ENCODE measurements around the gene HSPG2. TPM values are rescaled to one million over a fixed set of nuclear protein-coding genes. Genes with fewer than 3 reads are reported as not detected.
"Not testable (repeated sequence)": the region's sequence is repeated elsewhere in the genome, so short reads cannot be mapped to it uniquely, and the experiment has no call there.

Gene HSPG2
- total RNA-seq, 1 experiment from 2014 or later, result 235 TPM

DNA sequence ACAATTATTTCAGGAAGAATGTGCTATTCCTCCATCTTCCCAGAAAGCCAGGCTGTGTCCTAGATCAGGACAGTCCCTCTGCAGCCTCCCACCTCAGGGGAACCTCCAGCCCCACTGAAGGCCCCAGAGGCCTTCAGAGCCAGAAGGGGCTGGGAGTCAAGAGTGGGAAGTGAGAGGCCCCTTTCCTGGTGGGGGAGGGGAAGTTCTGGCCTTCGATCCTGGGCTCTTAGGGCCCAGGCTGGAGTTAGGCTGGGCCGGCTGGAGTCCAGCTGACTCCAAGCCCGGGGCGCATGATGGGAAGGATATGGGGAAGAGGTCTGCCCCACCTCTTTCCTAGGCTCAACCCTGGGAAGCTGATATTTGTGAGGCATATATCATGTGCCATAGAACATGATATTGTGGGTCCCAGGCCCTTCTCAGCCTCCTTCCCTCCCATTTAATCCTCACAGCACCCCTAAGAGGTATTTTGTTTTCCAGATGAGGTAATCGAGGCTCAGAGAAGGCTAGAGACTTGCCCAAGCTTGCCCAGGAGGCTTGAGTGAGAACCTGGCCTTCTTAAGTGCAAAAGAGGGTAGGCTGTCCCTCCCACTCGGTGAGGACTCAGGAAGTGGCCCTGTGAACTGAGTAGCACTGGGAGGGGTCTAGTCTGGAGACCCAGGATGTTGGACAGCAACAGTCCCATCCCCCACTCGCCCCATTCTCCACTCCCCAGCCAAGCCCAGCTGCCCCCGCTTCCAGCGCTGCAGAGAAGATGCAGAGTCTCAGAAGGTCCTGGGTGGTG is 18.6 kb upstream of the HSPG2 start:
- DNase-seq (ENCODE audit: low spot score), result peak; percentile 70

DNA sequence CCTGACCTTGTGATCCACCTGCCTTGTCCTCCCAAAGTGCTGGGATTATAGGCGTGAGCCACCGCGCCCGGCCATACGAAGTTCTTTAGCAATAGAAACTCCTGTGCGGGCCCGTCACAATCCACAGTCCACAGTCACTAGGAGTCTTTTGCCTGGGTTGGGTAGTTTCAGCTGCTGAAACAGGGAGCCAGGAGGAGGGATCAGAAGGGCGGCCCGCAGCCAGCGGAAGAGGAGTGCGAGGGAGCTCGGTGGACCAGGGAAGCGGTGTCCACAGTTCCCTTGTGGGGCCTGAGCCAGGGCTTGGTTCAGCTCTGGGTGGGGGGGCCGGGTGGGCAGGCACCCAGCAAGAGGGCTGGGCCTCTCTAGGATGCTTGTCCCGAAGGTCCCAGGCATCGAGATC is 17.9 kb upstream of the HSPG2 start:
- no peak for DNase-seq (ENCODE audit: low spot score)

DNA sequence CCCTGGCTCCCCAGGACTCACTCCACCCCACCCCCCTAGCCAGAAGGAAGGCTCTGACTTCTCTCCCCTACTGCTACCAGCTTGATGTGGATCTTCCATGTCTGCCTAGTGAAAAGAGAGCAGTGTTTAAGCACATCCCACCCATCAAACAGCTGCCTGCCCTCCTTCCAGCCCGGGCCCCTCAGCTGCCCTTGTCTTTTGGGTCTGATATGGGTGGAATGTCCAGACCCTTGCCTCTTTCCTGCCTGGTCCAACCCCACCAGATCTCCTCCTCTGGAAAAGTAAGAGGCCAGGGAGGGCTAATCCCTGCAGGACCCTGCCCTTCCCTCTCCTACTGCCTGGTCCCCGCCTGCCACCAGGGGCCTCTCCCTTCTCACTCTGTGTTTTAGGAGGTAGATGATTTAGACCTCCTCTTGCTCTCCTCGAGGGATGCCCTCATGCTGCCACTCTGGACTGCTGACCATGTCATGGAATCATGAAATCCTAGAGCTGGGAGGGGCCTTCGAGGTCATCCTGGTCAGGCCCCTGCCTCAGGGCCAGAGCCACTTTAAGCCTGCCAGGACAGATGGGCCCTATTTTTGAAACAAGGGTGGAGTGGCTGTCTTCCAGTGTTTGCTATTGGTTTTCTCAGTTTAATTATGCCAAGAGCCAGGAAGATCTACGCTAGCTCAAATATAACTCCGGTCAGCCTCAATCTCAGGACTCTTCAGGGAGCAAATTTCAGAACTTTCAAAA is 15.8 kb upstream of the HSPG2 start:
- no peak for DNase-seq (ENCODE audit: low spot score)

DNA sequence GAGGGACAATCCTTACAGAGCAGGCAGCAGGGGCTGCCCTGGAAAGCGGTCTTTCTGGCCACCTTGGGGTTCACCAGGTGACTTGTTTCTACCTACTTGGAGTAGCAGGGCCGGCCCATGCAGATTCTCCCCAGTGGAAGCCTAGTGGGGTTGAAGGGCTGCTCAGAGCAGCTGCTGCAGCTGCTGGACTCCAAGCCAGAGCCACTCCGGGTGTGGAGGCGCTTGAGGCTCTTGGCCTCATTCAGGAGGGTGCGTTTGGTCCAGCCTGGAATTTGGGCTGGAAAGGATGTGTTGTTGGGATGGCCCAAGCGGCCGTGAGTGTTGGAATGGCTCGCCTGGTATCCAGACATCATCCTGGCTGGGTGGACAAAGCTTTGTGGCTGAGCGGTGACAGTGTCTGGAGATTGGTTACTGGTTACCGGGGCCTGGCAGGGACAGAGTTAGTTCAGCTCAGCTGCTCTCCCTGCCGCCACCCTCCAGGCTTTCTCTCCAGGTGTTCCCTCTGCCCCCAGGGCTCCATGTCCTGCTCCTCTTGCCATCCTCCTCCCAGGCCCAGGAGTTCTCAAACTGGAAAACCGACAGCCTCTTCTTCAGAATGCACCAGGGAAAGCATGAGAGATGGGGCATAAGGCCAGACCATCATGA is 14.2 kb upstream of the HSPG2 start:
- no peak for DNase-seq (ENCODE audit: low spot score)

DNA sequence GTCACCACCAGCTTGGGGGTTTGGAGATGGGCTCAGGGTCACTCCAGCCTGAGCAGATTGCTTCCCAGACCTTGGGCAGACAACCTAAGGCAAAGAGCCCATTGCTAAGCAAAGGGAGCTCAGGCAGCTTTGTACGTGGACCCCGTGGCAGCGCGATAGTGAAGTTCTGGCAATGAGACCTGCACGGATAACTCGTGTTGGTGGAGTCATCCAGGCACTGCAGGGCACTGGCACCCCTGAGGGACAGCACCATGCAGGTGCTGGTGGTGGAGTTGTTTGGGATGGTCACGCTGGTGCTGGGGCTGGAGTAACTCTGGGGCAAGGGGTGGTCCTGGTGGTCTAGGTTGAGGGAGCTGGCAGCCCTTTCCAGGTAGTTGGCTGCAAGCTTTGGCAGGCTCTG is 13.6 kb upstream of the HSPG2 start:
- DNase-seq (ENCODE audit: low spot score), result no peak

DNA sequence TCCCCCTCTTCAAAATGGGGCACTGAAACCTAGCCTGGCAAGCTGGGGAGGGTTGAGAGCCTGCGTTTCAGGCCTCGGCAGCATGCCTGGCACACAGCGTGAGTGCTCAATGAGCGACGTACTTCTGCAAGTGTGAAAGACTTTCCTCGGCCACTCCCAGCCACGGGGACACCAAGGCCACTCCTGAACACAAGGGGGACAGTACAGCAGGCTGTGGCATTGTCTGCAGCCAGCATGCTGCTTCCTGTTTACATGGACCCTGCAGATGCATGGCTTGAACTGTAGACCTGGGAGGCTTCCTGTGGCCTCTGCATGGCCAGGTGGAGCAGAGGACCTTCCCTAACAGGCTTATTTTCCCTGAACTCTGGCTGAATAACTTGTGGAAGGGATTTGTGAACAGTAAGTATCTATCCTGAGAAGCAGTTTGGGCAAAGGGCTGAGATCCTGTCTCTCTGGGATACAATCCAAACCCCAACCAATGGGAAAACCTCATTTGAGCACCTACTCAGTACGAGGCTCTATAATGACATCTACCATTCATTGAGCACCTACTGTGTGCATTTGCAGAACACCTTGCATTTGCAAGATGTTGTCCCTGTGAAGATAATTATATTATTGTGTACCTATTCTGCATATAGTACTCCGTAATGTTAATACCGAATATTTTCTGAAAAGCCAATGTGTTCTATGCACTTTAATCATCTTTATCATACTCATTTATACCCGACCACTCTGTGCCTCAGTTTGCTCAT is 9.9 kb upstream of the HSPG2 start:
- no peak for DNase-seq (ENCODE audit: low spot score)

DNA sequence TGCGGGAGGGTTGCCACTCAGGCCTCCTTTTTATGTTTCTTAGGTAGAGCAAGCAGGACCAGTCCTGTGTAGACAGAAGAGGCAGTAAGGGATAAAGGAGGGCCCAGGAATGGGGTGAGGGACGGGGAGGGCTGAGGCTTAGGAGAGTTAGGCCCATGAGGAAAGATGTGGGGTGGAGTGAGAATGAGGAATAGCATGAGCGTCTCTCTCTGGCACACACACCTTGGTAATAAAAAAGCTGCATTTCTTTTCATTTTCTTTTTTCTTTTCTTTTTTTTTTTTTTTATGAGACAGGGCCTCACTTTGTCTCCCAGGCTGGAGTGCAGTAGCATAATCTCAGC is 7.6 kb upstream of the HSPG2 start:
- no peak for DNase-seq (ENCODE audit: low spot score)

DNA sequence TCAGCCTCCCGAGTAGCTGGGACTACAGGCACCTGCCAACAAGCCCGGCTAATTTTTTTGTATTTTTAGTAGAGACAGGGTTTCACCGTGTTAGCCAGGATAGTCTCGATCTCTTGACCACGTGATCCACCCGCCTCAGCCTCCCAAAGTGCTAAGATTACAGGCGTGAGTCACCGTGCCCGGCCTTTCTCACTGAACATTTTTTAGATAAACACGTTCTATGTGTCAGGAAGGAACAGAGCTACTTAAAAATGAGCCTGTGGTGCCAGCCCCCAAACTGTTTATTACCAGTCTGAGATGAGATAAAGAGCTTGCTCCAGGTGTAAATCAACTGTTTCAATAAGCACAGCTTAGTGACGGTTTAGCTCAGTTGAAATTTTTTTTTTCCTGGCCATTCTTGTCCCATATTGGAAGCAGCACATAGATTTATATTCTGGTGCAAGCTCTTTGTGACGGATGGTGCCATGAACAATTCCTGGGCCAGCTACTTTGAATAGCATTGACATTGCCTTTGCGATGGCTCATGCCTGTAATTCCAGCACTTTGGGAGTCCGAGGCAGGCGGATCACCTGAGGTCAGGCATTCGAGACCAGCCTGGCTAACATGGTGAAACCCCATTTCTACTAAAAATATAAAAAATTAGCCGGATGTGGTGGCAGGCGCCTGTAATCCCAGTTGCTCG is 6.0 kb upstream of the HSPG2 start:
- DNase-seq (ENCODE audit: low spot score), result not testable (repeated sequence)

DNA sequence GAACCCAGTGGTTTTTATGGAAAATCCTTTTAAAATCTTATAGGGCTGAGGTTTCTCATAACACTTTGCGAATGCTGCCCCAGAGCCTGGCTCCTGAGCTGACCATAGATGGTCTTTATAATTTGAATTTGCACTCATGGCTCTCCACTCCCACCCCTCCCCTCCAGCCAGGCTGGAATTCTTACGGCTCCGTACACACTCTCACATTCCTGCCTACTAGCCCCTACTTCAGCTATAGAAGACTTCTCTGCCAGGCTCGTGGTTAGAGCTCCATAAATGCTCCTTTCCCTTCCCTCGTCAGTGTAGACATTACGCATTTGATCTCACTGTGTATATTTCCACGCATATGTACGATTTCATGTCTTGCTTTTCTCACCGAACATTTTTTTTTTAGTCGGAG is 5.4 kb upstream of the HSPG2 start:
- no peak for DNase-seq (ENCODE audit: low spot score)

DNA sequence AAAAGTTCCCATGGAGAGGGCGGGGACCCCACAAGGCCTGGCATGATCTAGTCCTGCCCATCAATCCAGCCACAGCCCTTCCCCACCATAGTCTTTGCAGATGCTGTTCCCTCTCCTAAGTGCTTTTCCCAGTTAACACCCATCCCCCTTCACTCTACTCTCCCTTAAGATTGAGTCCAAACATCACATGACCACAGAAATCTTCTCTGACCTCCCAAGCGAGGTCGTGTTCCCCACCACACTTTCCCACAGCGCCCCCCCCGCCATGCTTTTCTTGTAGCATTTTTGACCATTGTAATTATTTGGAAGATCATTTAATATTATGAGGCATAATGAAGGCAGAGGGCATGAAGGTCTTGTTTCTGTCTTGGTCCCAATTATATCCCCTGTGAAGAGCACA is 4.3 kb upstream of the HSPG2 start:
- no peak for DNase-seq (ENCODE audit: low spot score)

DNA sequence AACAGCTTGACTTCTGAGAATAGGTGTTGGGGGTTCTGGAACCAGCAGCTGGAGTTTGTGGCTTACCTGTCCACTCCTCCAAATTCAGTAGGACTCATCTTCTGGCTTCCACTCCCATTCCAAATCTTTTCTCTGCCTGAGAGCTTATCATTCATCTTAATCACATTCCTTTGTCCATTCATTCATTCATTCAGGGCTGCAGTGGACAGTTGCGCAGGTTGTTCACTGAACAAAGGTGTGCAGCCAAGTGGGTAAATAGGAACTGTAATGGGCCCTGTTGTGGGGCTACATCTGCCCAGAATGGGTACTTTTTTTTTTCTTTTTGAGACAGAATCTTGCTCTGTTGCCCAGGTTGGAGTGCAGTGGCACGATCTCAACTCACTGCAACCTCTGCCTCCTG is 3.4 kb upstream of the HSPG2 start:
- DNase-seq (ENCODE audit: low spot score), result no peak

DNA sequence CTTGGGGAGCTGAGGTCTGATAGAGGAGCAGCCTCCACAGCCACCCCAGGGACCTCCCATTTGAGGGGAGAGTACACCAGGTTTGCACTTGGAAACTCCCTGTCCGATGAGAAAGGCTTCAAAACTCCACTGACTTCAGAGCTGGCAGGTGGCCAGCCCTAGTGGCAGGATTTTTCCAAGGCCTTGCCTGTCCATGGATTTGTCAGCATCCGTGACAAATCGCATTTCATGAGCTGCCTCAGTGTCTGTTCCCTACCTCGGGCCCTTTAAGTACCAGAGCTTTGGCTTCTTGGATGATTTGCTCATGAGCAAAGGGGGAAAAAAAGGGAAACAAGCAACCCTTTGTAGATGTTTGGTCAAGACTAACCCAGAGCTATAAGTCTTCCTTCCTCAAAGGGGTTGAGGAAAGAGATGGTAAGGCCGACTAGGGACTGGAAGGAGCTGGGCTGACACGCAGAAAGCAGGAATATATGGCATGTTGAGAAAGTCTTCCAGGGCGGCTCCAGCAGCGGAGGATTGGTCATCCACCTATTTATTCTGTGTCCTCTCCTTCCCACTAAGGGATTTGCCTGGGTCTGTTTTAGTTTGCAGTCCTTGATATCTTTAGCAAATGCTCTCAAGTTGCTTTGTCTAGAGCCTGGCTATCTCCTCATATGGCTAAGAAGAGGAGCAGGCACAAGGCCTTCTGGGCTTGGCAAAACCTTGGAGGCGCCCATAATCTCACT is 2.7 kb upstream of the HSPG2 start:
- peak; percentile 90 for DNase-seq (ENCODE audit: low spot score)

DNA sequence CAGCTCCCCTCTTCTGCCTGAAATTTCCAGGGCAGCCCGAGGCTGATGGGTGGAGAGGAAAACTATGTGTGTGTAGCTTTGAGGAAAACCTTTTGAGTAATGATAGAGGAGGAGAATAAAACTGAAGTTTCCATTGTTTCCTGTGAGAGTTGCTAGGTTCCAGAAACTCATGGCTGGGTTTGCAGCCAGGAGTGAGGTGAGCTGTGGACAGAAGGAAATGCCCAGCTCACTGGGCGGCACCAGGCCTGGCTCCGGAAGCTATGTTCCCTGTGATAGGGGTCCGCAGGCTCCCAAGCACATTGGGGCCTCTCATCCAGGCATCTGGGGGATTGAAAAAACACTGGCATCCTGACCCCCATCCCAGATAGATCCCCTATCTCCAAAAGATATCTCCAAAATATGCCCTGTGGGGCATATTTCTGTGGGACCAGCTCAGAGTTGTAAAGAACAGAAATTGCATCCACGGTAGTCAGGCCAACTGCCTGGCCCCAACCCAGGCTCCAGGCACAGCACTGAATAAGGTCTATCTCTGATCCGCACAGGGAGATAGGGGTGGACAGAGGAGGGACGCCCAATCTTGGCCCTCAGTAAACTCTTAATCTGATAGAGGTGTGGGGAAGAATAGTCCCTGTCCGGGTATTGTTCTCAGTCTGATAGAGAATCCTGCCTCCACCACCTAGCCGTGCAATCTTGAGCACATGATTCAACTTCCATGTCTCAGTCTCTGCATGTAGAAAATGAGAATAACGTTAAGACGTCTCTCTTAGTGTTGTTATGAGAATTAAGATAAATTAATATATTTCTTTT is 1.8 kb upstream of the HSPG2 start:
- DNase-seq (ENCODE audit: low spot score), result no peak

DNA sequence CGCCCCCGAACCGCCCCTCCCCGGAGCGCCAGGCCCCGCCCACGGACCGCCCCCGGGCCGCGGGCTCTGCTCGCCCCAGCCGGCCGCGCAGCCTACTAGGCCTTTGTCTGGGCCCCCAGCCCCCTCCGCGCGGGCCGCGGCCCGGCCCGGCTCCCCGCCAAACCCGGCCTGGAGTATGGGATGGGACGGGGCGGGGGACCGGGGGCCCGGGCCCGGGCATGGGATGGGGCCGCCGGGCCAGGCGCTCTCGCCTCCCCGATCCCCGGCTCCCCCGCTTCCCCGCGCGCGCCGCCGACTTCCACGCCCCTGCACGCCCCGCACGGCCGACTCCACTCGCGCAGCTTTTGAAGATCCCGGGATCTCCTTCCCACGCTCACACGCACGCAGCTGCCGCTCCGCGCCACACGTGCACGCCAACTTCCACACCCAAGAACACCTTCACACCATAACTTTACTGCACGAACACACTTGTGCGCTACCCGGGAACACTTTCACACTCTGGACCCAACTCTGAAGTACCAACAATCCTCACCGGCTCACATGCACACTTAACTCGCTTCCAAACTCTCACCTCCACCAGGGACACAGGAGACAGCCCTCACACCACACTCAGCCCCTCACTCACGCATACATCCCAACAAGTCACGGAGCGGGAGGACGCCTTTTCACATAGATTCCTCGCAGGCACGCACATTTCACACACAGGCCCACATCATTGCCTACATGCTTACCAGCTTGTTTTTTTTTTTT is 437 bp upstream of the HSPG2 start:
- peak; percentile 73 for DNase-seq (ENCODE audit: low spot score)

DNA sequence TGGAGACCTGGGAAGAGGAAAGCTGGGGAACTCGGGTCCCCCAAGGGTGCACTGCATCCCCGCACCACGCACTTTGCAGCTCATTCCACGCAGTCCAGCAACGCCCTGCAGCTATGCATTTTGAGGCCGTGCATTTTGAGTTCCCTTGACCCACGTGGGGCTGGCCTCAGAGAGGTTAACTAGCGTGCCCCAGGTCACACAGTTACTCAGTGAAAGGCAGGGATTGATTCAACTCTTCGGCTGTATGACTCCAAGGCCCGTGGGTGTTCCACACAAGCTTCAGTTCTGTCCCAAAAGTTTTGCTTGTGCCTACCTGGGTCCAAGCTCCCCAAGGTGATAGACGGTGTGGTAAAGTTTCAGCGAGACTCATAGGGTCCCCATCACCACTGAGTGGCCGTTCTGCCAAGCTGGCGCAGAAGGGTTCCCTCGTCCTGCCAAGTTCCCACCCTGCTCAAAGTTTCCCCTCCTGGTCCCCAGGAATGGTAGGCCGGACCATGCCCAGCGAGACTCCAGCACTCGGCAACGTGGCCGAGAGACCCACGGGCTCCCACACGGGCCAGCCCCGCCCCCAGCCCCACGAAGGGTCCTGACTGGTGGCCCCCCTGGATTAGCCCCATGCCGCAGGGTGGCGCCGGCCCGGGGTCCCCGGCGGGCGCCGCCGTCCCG is 611 bp downstream of the HSPG2 start:
- DNase-seq (ENCODE audit: low spot score), result peak; percentile 60

DNA sequence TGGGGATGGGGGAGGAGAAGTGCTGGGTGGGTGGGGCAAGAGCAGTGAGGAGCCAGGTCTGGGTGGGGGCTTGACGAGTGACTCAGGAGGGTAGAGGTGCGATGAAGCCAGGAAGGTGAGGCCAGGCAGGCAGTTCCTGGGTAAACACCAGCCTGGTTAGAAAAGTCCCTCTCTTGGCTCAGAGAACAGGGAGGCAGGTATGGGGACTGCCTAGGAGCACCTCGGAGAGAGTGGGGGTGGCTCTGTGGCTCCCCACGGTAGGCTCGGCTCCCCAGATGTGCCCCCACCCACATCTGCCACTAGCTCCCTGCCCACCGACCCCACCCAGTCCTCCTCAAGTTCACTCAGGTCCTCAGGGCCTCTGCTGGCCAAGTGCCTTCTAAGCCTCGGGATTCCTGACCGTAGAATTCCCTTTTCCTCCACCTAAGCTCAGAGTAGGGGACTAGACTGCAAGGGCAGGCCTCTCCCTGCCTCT is 1.2 kb downstream of the HSPG2 start:
- peak; percentile 70 for DNase-seq (ENCODE audit: low spot score)

DNA sequence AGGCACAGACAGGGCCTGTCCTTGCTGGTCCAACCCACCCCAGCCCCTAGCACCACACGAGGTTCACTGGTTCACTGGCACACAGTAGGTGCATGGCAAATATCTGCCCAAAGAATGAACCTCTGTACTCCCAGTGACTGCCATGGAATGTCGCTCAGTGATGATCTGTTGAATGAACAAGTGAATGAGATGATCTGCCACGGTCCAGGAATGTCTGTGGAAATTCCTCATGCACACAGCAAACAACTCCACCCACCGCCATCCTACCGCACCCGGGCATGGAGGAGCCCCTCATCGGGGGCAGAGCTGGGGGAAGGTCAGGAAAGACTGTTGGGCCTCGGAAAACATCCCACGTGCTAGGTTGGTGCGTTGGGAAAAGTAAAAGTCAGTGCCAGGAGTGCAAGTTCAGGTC is 1.7 kb downstream of the HSPG2 start:
- DNase-seq (ENCODE audit: low spot score), result peak; percentile 52

Data from HT-29 (cell line).